Omental fat pad (tissue), 4 donors: ENCODE measurements around the gene VWF. TPM values are rescaled to one million over a fixed set of nuclear protein-coding genes. Genes with fewer than 3 reads are reported as not detected.

Experiments
- ATAC-seq: fragments of 150-250 bp; one replicate; pipeline ENCODE4 v1.9.1; 2016; ENCODE audit warnings: mild to moderate bottlenecking, moderate library complexity; ENCODE audit not compliant: low FRiP score
- DNase-seq: peaks from one replicate; pipeline ENCODE4 v3.0.0-alpha.2; 2019; ENCODE audit warnings: low spot score
- total RNA-seq, 4 donors: library from RNA; depleted of rRNA; stranded (reverse); fragments of >200 nt; gene quantifications; one replicate each; pipeline ENCODE4 v1.1.0, GENCODE V29; 2016
- TF ChIP-seq, protein P1 (sequence below), 3 donors: fragments of 450-650 bp; IDR thresholded peaks; one replicate each; pipeline ENCODE4 v1.5.1; 2016 to 2017; ENCODE audit warnings: antibody characterized with exemption in 3 of 3, mild to moderate bottlenecking in 3 of 3, moderate library complexity in 2 of 3

Gene VWF
- total RNA-seq, 4 donors from 2014 or later = 78.4 to 1,203 (median 422) TPM

DNA sequence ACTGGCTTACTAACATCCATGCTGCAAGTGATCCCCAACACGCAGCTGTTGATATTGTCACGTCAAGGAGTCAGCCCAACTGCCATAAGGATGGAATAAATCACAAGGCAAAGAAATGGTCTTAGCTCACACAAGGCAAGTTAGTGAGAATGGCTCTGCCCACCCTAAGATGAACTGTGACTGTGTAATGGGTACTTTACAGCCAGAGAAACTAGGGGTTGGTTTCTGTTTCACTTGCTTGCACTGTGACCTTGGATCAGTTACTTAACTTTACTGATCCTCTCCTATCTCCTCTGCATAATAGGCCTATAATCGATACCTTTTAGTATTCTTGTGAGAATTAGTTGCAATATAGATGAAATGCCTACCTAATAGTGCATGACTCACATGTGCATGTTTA lies 127.2 kb downstream of the VWF start:
- TF ChIP-seq, protein P1, sequence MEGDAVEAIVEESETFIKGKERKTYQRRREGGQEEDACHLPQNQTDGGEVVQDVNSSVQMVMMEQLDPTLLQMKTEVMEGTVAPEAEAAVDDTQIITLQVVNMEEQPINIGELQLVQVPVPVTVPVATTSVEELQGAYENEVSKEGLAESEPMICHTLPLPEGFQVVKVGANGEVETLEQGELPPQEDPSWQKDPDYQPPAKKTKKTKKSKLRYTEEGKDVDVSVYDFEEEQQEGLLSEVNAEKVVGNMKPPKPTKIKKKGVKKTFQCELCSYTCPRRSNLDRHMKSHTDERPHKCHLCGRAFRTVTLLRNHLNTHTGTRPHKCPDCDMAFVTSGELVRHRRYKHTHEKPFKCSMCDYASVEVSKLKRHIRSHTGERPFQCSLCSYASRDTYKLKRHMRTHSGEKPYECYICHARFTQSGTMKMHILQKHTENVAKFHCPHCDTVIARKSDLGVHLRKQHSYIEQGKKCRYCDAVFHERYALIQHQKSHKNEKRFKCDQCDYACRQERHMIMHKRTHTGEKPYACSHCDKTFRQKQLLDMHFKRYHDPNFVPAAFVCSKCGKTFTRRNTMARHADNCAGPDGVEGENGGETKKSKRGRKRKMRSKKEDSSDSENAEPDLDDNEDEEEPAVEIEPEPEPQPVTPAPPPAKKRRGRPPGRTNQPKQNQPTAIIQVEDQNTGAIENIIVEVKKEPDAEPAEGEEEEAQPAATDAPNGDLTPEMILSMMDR (IDR thresholded peaks at IDR 0.05) = no peak
- no peak for DNase-seq
- no peak for ATAC-seq

DNA sequence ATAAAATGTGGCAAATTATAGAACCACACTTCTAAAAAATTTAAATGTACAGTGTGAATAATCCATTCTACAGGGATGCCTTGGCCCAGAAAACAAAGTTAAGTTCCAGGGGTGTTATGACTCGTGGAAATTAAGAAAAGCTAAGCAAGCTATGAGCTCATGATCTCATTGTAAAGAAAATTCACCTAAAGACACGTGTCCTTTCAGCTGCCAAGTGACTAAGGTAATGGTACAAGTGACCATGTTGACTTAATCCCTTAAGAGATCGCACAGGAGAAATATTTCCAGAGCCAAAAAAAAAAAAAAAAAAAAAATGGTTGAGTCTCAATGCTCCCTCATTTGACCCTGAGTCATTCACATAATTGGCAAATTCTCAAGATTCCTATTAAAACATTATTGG lies 128.0 kb downstream of the VWF start:
- TF ChIP-seq, protein P1 (IDR thresholded peaks at IDR 0.05) = no peak
- DNase-seq (no peak), ATAC-seq (no peak)

DNA sequence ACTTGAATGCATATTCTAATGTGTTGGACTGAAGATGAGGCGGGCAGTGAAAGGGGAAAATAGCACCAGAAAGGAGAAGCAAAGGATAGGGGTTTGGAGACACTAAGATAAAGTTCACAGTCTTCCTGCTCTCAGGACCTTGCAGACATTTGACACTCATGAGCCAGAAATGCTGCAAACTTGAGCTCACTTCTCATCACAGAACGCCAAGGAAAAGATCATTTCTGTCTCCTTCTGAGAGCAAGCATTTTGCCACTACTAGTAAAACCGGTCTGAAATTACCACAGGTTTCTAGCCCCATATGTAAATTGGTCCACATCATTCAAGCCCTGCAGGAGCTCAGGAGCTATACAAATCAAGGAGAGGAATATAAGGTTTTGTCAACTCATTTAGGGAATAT lies 134.8 kb downstream of the VWF start:
- TF ChIP-seq, protein P1 (IDR thresholded peaks at IDR 0.05) = no peak
- no peak for ATAC-seq
- no peak for DNase-seq

DNA sequence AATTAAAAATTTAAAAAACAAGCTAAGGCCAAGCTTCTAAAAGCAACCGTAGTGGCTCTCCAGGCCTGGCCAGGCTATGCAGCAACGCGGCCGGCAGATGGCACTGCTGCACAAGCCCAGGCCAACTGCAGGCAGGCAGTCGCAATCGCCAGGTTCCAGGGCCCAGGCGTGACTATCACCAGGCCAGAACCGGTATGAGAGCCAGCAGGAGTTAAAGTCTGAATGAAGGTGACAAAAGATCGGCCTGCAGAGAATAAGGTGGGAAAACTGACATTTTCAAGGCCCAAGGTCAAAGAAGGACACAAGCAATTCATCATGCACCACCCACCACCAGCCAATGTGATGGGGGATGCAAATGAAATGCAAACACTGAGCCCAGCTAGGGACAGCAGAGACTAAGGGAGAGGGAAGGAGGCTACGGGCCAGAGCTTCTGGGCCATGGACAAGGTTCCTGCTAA lies 135.8 kb downstream of the VWF start:
- ATAC-seq (peak; percentile 88), DNase-seq (peak; percentile 69)
- TF ChIP-seq, protein P1 (IDR thresholded peaks at IDR 0.05) = peak in 1 of 3 donors; percentile 91

DNA sequence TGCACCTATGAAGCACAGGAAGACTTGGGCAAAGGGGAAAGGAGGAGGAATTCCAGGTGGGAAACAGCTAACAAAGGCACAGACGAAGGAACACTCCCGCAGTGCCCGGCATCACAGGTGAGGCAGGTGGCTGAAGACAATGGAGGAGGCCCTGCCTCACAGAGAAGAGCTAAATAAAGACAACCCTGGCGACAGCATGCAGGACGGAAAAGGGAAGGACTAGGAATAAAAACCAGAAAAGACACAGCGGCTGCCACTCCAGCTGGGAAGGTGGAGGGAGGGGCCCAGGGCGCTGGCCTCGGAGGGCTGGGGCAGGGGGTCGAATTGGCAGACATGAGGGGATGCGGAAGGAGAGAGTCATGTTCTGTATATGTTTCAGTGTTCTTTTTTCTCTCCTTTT lies 136.4 kb downstream of the VWF start:
- TF ChIP-seq, protein P1 (IDR thresholded peaks at IDR 0.05) = no peak
- no peak for DNase-seq
- no peak for ATAC-seq

DNA sequence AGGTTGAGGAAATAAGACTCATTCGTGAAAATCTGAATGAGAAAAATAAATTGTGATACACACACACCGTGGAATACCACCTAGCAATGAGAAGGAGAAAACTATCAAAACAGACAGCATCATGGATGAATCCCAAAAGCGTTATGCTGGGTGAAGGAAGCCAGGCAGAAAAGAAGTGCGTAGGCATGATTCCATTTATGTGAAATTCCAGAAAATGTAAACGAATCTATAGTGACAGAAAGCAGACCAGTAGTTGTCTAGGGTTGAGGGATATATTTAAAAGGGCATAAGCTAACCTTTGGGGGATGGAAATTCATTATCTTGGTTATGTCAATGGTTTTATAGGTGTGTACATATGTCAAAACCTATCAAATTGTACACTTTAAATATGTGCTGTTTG lies 136.9 kb downstream of the VWF start:
- no peak for DNase-seq
- TF ChIP-seq, protein P1 (IDR thresholded peaks at IDR 0.05) = no peak
- ATAC-seq = no peak

DNA sequence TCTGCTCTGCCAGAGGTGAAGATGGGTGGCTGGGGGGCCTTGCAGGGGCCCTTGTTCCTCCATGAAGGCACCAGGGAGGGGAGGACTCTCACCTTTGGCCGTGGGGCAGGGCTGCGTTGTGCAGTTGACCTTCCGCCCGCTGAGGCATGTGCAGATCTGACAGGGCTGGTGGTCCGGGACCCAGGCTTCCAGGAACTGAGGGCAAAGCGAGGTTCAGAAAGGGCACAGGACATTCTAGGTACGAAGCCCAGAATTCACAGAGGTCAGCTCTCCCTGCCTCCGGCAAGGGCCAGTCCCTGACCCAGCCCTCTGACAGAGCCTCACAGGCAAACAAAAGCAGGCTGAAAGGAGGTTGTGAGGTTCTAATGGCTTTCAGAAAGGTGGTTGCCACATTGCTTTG lies 139.0 kb downstream of the VWF start:
- no peak for ATAC-seq
- TF ChIP-seq, protein P1 (IDR thresholded peaks at IDR 0.05) = no peak

More for the DNA sequence above, 139.0 kb downstream of the VWF start:
- DNase-seq = no peak
